ENCODE results near the gene KRTAP11-1. TPM values are rescaled to one million over a fixed set of nuclear protein-coding genes. Genes with fewer than 3 reads are reported as not detected.

KRTAP11-1 gene
- polyA plus RNA-seq = under 1 TPM in 1 of 3 donors, not detected in 2; 0.56 TPM

GRCh38 chr21:30881480-30881879, at the start of gene KRTAP11-1:
KRTAP11-1 (minus strand) TSS chr21:30881580; CDS start chr21:30881524, 56 bp downstream.
- H3K27ac ChIP-seq (ENCODE audit: low read depth, low read length) = no peak within 1 kb of the TSS
- 76 to 89% (median 84%) methylated on average over 2 of the region's 2 CpGs for WGBS, 3 donors

GRCh38 chr21:30924146-30924700, 42.8 kb upstream of the KRTAP11-1 start:
- 30 to 48% (median 43%) methylated on average over 4 of the region's 4 CpGs for WGBS, 3 donors
- no peak overlapping the region for H3K27ac ChIP-seq (ENCODE audit: low read depth, low read length)

DNA sequence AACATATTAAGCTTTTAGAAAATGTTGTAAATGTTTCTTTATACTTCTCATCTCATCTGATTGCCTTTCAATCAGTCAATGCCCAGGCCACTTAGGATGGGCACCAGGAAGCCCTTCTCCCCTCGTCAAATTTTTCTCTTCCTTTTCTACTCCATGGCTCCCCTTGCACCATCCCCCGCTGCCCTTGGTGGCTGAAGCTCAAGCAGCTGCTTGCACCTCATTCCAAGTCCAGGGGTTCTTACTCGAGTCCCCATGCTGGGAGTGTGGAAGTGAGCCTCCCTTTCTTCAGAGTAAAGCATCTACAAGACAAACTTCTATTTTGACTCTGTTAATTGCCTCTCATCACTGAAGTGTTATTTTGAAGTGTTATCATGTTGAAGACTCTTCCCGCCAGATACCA, 39.7 kb upstream of the KRTAP11-1 start:
- 72 to 73% (median 72%) methylated on average over 4 of the region's 4 CpGs for WGBS, 3 donors
- no peak overlapping the region for H3K27ac ChIP-seq (ENCODE audit: low read depth, low read length)

DNA sequence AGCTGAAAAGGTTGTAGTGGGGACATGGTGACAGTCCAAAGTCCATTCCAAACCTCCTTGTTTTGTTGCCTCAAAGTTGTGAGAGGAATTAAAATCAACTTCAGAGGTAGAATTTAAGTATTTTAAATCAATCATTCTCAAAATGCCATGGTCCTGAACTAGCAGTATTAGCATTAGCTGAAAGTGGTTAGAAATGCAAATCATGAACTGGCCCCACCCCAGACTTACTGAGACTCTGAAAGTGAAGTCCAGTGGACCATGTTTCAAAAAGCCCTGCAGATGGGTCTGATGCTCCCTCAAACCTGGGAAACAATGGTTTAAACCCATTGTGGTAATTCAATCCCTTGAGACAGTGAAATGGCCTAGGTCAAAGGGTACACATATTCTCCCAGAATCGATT, 36.2 kb upstream of the KRTAP11-1 start:
- no peak overlapping the region for H3K27ac ChIP-seq (ENCODE audit: low read depth, low read length)
- WGBS, 3 donors = 77 to 95% (median 90%) methylated on average over 1 of the region's 1 CpG

DNA sequence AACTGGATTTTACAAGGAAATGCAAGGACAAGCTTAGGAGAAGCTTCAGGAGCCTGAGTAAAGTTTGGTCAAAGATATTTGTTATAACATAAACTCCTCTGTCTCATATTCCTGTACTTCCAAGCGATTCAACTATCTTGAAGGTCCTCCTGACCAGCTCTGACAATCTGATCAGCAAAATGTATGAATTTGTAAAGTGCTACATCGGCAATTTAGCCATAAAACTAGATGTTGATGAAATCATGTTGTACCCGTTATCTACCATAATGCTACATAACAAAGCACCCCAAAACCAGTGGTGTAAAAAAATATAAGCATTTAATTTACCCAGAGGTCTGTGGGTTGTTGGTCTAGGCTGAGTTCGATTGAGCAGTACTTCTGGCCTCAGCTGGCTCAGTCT, 19.5 kb upstream of the KRTAP11-1 start:
- 58 to 73% (median 65%) methylated on average over 4 of the region's 4 CpGs for WGBS, 3 donors
- no peak overlapping the region for H3K27ac ChIP-seq (ENCODE audit: low read depth, low read length)

GRCh38 chr21:30882866-30883597, 1.7 kb upstream of the KRTAP11-1 start:
- 88 to 90% (median 88%) methylated on average over 8 of the region's 8 CpGs for WGBS, 3 donors
- H3K27ac ChIP-seq (ENCODE audit: low read depth, low read length) = no peak overlapping the region

DNA sequence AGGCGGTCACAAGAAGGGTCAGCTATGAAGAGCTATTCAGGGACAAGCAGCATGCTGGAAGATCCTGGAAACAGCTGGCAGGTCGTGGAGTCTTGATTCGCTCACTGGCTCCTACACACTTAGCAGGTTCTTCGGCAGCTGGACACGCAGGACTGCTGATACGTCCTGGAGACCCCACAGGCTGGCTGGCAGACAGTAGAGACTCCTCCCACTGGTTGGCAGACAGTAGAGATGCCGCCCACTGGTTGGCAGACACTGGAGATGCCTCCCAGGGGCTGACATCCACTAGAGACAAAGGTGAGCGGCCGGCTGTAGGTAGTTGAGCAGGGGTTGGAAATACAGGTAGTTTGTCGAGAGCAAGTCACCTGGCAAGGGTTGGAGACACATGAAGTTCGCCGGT, 466 bp downstream of the KRTAP11-1 start:
- no peak overlapping the region for H3K27ac ChIP-seq (ENCODE audit: low read depth, low read length)
- WGBS, 3 donors = 74 to 83% (median 76%) methylated on average over 12 of the region's 12 CpGs

GRCh38 chr21:30874526-30874925, 6.9 kb downstream of the KRTAP11-1 start:
- no peak overlapping the region for H3K27ac ChIP-seq (ENCODE audit: low read depth, low read length)
- 40 to 60% (median 59%) methylated on average over 2 of the region's 2 CpGs for WGBS, 3 donors

GRCh38 chr21:30847627-30848500, 33.5 kb downstream of the KRTAP11-1 start:
- WGBS, 3 donors = 61 to 79% (median 76%) methylated on average over 9 of the region's 9 CpGs
- no peak overlapping the region for H3K27ac ChIP-seq (ENCODE audit: low read depth, low read length)

GRCh38 chr21:30842990-30843389, 38.4 kb downstream of the KRTAP11-1 start:
- no peak overlapping the region for H3K27ac ChIP-seq (ENCODE audit: low read depth, low read length)

DNA sequence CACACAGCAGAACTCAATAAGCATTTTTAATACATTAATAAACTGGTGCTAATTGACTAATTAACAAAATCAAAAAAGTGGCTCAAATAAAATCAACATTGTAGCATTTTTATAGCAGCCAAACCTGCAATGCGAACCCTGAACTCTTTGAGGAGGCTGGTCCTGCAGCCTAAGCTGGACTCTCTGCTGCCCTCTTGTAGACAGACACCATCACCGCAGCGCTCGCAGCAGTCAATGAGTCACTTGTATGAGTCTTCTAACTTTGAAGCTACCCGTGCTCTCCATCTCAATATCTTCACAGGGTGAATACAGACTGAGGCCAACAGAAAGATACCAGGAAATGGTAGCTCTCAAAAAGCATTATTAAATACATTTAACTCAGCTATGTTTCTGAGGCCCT, 42.1 kb downstream of the KRTAP11-1 start:
- no peak overlapping the region for H3K27ac ChIP-seq (ENCODE audit: low read depth, low read length)
- 23 to 44% (median 43%) methylated on average over 5 of the region's 5 CpGs for WGBS, 3 donors

- no peak overlapping the region for H3K27ac ChIP-seq (ENCODE audit: low read depth, low read length)
- WGBS, 3 donors = 90 to 92% (median 90%) methylated on average over 6 of the region's 6 CpGs
Observed at GRCh38 chr21:30838536-30838935, 42.8 kb downstream of the KRTAP11-1 start.

DNA sequence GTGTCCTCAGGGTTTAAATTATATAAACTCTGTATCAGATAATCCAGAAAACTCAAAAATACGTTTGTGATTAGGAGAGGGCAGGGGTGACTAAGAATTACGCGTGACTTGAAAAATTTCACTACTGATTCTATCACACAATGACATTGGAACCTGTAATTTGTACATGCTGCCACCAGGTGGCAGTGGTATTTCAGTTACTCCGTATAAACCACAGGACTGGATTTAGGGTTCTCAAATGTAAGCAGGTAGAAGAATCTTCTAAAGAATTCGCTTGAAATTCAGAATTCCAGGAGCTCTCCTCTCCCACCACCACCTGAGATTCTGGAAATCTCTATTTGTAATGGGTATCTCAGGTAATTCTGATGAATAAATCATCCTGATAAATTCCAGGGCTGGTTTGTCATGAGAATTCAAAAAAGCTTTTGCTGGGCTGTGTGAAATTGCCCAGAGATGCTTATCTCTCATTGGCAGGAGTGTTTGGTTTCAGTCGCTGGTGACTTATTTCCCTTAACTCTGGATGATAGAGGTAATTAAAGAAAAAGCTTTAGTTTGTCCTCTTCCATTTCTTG, 50.1 kb downstream of the KRTAP11-1 start:
- WGBS, 3 donors = 36 to 42% (median 39%) methylated on average over 6 of the region's 6 CpGs
- no peak overlapping the region for H3K27ac ChIP-seq (ENCODE audit: low read depth, low read length)

Other genes starting within 250 kb of the KRTAP11-1 start
- gene KRTAP20-2, start 246.4 kb downstream of the KRTAP11-1 start, polyA plus RNA-seq = not detected
- not detected for gene KRTAP20-3, start 238.7 kb downstream of the KRTAP11-1 start, polyA plus RNA-seq
- not detected for gene KRTAP21-3, start 162.8 kb downstream of the KRTAP11-1 start, polyA plus RNA-seq
- gene KRTAP21-2, start 134.3 kb downstream of the KRTAP11-1 start, polyA plus RNA-seq = not detected
- not detected for gene KRTAP21-1, start 126.2 kb downstream of the KRTAP11-1 start, polyA plus RNA-seq
- not detected for gene KRTAP8-1, start 68.3 kb downstream of the KRTAP11-1 start, polyA plus RNA-seq
- gene KRTAP7-1, start 51.8 kb downstream of the KRTAP11-1 start, polyA plus RNA-seq = not detected
- not detected for gene KRTAP19-8, start 156.9 kb upstream of the KRTAP11-1 start, polyA plus RNA-seq